Fibroblast of mammary gland (primary cell): Measurements from ENCODE around the gene KIF2A.
A peak's percentile ranks its signal among the peaks of the same experiment; 100 is the strongest.

Experiments
- DNase-seq: peaks from one replicate; pipeline ENCODE4 v3.0.0-alpha.2; 2010; ENCODE audit warnings: low read depth
- H3K4me3 ChIP-seq: 2 replicates; pipeline ENCODE4 v1.5.1; 2011; ENCODE audit warnings: low read depth, mild to moderate bottlenecking, low read length, moderate library complexity; ENCODE audit not compliant: control insufficient read depth
- CTCF ChIP-seq: conservative IDR thresholded peaks from 2 replicates; pipeline ENCODE4 v1.5.1; 2011; ENCODE audit warnings: low read depth, low read length, inconsistent platforms; ENCODE audit not compliant: control insufficient read depth, insufficient read depth

KIF2A gene

GRCh38 chr5:62328772-62329491, 22.9 kb downstream of the KIF2A start:
- no peak for TF ChIP-seq CTCF
- peak; percentile 17 for DNase-seq
- no peak overlapping the region for H3K4me3 ChIP-seq

GRCh38 chr5:62330302-62330701, 24.3 kb downstream of the KIF2A start:
- H3K4me3 ChIP-seq = no peak overlapping the region
- DNase-seq = peak; percentile 8
- no peak for TF ChIP-seq CTCF

GRCh38 chr5:62331921-62332320, 25.9 kb downstream of the KIF2A start:
- no peak for TF ChIP-seq CTCF
- H3K4me3 ChIP-seq = no peak overlapping the region
- no peak for DNase-seq

- no peak for DNase-seq
- TF ChIP-seq CTCF = no peak
- no peak overlapping the region for H3K4me3 ChIP-seq
These were observed 27.3 kb downstream of the KIF2A start for GRCh38 chr5:62333250-62333794.

GRCh38 chr5:62334082-62334481, 28.1 kb downstream of the KIF2A start:
- no peak overlapping the region for H3K4me3 ChIP-seq
- TF ChIP-seq CTCF = no peak
- DNase-seq = no peak

GRCh38 chr5:62340392-62340791, 34.4 kb downstream of the KIF2A start:
- peak; percentile 56 for DNase-seq
- no peak overlapping the region for H3K4me3 ChIP-seq
- TF ChIP-seq CTCF = peak; percentile 50

GRCh38 chr5:62340979-62341378, 35.0 kb downstream of the KIF2A start:
- no peak for TF ChIP-seq CTCF
- no peak overlapping the region for H3K4me3 ChIP-seq
- no peak for DNase-seq
